Liver (tissue), 3 donors: ENCODE data around the gene ACYP1.

ENCODE experiments used
- CTCF ChIP-seq: fragments of 150-350 bp; IDR thresholded peaks from 2 replicates; pipeline ENCODE4 v1.5.1; 2017; ENCODE audit warnings: improper control_type of control experiment, low read depth, low read length; ENCODE audit not compliant: missing input control
- JUND ChIP-seq, 2 donors: IDR thresholded peaks; 2 replicates each; pipeline ENCODE4 v1.6.1; 2016; ENCODE audit warnings: antibody characterized with exemption in 2 of 2
- TAF1 ChIP-seq: conservative IDR thresholded peaks from 2 replicates; pipeline ENCODE4 v1.6.1; 2016; ENCODE audit warnings: antibody characterized with exemption, mild to moderate bottlenecking
- TF ChIP-seq, protein P1 (sequence below): IDR thresholded peaks from 2 replicates; pipeline ENCODE4 v1.6.1; 2016; ENCODE audit warnings: antibody characterized with exemption, mild to moderate bottlenecking
- donor health status: healthy.
- donor health status: healthy.

DNA sequence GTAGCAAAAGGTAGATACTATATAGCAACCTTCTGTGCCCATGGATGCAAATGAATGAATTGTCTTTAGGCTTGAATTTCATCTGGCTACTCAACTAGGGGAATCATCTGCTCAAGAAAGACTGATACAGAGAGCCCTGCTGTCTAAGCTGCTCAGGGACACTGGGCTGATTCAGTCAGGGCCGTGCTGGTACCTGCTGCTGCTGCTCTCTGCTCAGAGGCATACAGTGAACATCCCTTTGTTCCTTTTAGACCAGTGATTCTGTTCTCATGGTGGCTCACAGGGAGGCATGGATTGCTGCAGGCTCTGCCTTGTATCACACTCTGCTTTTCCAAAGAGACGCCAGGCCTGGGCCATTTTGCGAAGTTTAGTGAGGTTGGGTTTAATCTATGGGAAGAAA lies 47.0 kb downstream of the ACYP1 start:
- TF ChIP-seq CTCF = no peak
- TF ChIP-seq TAF1 = no peak
- TF ChIP-seq JUND (IDR thresholded peaks at IDR 0.05) = no peak
- TF ChIP-seq, protein P1, sequence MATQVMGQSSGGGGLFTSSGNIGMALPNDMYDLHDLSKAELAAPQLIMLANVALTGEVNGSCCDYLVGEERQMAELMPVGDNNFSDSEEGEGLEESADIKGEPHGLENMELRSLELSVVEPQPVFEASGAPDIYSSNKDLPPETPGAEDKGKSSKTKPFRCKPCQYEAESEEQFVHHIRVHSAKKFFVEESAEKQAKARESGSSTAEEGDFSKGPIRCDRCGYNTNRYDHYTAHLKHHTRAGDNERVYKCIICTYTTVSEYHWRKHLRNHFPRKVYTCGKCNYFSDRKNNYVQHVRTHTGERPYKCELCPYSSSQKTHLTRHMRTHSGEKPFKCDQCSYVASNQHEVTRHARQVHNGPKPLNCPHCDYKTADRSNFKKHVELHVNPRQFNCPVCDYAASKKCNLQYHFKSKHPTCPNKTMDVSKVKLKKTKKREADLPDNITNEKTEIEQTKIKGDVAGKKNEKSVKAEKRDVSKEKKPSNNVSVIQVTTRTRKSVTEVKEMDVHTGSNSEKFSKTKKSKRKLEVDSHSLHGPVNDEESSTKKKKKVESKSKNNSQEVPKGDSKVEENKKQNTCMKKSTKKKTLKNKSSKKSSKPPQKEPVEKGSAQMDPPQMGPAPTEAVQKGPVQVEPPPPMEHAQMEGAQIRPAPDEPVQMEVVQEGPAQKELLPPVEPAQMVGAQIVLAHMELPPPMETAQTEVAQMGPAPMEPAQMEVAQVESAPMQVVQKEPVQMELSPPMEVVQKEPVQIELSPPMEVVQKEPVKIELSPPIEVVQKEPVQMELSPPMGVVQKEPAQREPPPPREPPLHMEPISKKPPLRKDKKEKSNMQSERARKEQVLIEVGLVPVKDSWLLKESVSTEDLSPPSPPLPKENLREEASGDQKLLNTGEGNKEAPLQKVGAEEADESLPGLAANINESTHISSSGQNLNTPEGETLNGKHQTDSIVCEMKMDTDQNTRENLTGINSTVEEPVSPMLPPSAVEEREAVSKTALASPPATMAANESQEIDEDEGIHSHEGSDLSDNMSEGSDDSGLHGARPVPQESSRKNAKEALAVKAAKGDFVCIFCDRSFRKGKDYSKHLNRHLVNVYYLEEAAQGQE = no peak
